Hepatocyte (in vitro differentiated cells): ENCODE measurements around the gene PHF21B.

Experiments used
- CTCF ChIP-seq: fragments of 200-600 bp; sonication (generic); IDR thresholded peaks from 2 replicates; pipeline ENCODE4 v1.5.1; 2016; ENCODE audit warnings: antibody characterized with exemption, mild to moderate bottlenecking; ENCODE audit not compliant: poor library complexity
- EZH2 ChIP-seq: fragments of 200-600 bp; sonication (generic); IDR thresholded peaks from 2 replicates; pipeline ENCODE4 v1.6.1; 2016; ENCODE audit warnings: antibody characterized with exemption, mild to moderate bottlenecking, borderline replicate concordance
- EZH2phosphoT487 ChIP-seq: fragments of 200-600 bp; sonication (generic); IDR thresholded peaks from one replicate; pipeline ENCODE4 v1.6.1; 2018; ENCODE audit warnings: antibody characterized with exemption, mild to moderate bottlenecking, low read depth, moderate library complexity; ENCODE audit not compliant: unreplicated experiment, severe bottlenecking

GRCh38 chr22:45009606-45010531 lies at the start of gene PHF21B:
- no peak for TF ChIP-seq CTCF
- no peak for TF ChIP-seq EZH2
- TF ChIP-seq EZH2phosphoT487 = no peak
